ENCODE data around the gene EFEMP1.

Gene EFEMP1

GRCh38 chr2:55923091-55923981 lies at the start of gene EFEMP1:
Gene EFEMP1, minus strand, starts transcription at chr2:55923782. Its CDS starts 1,342 bp downstream, at chr2:55922440.
- no peak for DNase-seq (ENCODE audit: extremely low read depth in 1 of 2, low read depth in 1 of 2)

DNA sequence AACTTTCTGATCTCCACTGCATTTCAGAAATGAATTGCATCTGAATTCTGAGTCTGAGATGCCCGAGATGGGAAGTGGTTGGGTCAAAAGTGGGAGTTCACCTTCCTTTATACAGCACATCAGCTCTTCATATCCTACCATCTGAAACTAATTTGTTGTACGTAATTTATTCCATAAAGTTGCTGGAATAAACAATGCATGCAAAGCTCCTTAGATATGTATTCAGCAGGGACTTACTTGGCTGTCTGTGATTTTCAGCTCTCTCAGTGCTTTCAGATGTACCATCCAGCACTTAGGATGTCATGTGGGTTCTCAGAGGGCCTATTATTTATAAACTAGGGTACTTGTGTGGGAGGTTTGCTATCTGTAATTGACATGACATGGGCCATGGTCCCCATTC lies 46.9 kb upstream of the EFEMP1 start:
- no peak for DNase-seq (ENCODE audit: extremely low read depth in 1 of 2, low read depth in 1 of 2)

DNA sequence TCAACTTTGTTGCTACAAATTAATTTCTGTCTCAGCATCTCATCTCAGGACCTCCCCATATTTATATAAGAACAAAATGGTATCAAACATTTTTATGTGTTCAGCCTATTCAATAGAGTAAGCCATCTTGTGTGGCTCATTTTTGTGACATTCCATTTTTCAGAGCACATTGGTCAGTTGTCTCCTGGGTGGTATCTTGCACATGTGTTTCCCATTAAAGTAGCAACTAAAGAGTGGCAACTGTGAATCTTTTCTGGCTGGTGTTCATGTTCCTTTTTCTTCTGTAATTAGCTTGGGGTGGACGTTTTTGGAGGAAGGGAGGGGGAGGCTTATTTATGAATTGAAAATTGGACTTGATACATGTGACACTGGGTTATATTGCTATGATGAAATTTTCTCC lies 45.4 kb upstream of the EFEMP1 start:
- DNase-seq (ENCODE audit: extremely low read depth in 1 of 2, low read depth in 1 of 2), result no peak

DNA sequence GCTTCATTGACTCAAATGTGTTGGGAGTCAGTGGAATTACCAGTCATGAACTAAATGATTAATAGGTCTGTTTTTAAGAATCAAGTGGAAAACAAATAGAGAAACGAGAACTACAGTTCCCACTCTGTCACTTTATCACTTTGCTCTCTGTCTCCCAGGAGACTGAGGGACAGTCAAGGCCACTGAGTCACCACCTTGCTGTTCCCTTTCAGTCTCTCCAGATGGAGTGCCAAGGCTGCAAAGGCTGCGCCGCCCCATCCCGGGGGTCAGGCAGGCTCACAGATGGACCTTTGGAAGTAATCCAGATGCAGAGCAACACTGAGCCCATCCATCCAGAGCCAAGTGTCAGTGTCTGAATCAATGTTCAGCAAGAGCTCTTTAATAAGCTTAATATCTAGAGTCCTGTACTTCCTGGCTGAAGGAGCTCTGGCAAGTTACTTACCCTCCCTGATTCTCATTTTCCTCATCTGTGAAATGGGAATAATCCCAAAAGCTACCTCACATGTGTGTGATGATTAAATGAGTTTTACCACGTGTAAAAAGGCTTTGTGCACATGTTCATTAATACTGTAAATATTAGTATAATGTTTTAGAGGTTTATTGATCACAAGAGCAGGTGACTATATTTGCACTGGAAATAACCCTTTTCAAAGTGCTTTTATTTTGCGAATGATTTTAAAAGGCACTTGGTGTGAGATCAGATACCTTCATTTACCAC lies 43.0 kb upstream of the EFEMP1 start:
- DNase-seq (ENCODE audit: extremely low read depth in 1 of 2, low read depth in 1 of 2), result no peak

GRCh38 chr2:55965966-55966365 lies 42.4 kb upstream of the EFEMP1 start:
- no peak for DNase-seq (ENCODE audit: extremely low read depth in 1 of 2, low read depth in 1 of 2)

GRCh38 chr2:55965276-55965675 lies 41.7 kb upstream of the EFEMP1 start:
- no peak for DNase-seq (ENCODE audit: extremely low read depth in 1 of 2, low read depth in 1 of 2)

DNA sequence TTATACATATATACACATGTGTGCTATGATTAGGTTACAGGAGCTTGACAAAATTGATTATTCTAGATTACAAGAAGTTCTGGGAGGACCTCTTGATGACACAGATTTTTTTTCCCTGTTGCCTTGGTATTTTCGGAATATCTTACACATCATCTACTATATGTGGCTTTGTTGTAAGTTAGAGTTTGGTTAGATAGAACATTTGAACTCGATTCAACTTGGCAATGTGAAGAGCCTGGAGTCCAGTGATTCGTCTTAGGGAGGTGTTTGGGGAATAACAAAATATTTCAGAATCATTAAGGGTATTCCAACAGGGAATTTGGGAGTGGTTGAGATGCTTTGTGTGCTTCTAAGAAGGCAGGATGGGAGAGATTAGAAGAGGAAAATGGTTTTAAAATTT lies 39.3 kb upstream of the EFEMP1 start:
- DNase-seq (ENCODE audit: extremely low read depth in 1 of 2, low read depth in 1 of 2), result no peak

GRCh38 chr2:55961318-55961911 lies 37.8 kb upstream of the EFEMP1 start:
- DNase-seq (ENCODE audit: extremely low read depth in 1 of 2, low read depth in 1 of 2), result no peak

GRCh38 chr2:55958756-55959155 lies 35.2 kb upstream of the EFEMP1 start:
- DNase-seq (ENCODE audit: extremely low read depth in 1 of 2, low read depth in 1 of 2), result no peak

DNA sequence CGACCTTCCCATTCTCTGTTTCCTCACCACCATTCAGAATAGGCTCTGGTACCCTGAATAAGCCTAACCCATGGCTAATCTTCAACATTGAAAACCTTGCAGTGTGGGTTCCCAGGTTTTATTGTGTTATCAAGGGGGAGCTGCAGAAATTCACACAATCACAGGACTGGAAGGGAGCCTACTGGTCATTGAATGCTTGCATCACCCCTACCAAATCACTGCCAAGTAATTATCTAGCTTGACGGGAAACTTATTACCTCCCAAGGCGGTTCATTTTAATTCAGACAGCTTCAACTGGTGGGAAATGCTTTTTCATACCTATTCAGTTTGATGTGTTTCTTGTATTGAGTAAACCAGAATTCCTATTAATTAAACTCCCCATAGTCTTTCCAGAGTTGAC lies 33.6 kb upstream of the EFEMP1 start:
- no peak for DNase-seq (ENCODE audit: extremely low read depth in 1 of 2, low read depth in 1 of 2)

DNA sequence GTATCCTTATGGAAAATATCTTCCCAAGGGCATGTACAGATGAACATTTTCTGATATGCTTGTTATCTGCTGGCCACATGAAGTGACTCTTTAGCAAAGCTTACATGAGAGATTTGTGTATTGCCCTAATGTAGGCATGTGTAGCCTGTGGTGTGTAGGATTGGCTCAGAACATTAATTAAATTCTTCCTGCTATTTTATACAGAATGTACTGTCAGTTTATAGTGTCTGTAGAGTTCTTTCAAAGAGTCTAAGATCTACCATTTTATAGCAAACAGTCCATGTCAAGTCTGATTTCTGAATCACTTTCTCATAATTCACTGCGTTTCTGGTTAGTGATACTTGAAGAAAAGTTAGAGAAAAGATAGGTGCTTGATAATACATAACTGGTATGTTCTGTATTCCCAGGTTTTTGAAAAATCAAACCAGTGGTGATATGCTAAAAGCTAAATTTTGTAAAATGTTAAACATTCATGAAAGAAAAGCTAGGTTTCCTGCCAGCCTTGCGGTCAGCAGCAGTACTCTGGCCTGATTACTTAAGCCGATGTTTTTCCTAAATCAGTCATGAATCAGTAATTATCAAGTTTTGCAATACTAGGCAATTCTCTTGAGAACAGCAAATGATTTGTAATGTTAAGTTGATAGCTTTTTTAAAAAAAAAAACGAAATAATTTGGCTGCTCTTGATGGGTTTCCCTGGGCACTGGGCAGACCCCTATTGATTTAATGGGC lies 30.9 kb upstream of the EFEMP1 start:
- no peak for DNase-seq (ENCODE audit: extremely low read depth in 1 of 2, low read depth in 1 of 2)

DNA sequence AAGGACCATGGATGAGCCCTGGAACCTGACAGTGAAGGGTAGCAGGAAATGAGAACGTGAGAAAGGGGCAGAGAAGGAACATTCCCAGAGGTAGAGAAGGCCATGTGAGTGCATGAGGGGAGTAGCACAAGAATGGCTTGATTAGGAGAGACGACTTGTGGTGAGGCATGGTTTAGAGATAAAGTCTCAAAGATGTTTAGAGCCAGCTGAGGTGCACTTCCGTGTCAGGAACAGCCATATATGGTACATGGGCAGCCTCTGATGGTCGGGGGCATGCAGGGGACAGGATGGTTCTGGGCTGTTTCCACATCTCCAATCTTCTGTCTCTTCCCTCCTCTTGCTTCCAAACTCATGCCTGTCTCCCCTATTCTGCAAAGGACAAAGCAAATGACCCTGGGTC lies 28.8 kb upstream of the EFEMP1 start:
- no peak for DNase-seq (ENCODE audit: extremely low read depth in 1 of 2, low read depth in 1 of 2)

- no peak for DNase-seq (ENCODE audit: extremely low read depth in 1 of 2, low read depth in 1 of 2)
Observed at GRCh38 chr2:55951533-55951932, 28.0 kb upstream of the EFEMP1 start.

- no peak for DNase-seq (ENCODE audit: extremely low read depth in 1 of 2, low read depth in 1 of 2)
Observed at GRCh38 chr2:55949613-55950012, 26.0 kb upstream of the EFEMP1 start.

DNA sequence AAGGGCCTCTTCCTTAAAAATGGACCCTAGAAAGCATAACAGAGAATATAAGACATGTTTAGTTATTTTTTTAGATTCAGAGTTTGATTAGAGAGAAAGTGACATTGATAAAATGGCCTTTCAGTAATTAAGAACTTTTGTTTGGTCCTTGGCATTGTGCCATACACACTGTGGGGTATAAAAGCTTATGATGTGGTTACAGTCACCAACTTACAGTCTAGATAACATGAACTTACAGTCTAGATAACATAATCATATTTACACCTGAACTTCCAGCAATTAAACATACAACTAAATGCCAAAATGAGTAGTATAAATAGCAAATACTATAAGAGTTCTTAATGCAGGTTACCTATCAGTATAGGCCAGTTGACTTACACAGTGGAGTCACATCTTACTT lies 25.6 kb upstream of the EFEMP1 start:
- DNase-seq (ENCODE audit: extremely low read depth in 1 of 2, low read depth in 1 of 2), result no peak

DNA sequence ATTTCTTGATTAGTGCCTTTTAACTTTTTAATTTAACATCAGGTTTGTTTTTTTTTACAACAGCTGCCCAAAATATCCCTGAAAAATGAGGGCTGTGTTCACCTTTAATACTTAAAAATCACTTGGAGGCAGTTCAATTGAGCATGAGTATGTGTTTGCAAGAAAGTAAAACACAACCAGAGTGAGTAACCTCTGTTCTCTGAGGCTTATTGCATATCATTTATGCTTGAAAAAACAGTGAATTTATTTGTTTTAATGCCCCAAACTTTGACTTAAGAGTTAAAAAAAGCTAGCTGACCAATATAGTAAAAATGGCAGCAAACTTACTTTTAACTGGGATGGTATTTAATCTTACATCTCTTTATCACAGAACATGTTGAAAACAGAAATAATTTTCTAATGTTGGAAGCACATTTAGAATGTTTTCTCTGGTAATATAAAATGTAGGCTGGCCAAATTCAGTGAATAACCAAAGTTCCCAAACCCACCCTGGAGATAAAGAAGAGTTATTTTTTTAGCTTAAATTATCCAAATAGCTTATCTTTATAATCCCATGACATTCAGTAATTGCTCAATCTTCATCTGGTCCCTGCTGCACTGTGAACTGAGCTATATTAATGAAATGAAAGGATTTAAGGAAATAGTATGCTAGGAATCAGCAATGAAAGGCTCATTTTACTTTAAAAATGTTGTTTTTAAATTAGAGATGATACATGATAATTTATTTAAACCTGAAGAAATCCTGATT lies 24.8 kb upstream of the EFEMP1 start:
- no peak for DNase-seq (ENCODE audit: extremely low read depth in 1 of 2, low read depth in 1 of 2)

DNA sequence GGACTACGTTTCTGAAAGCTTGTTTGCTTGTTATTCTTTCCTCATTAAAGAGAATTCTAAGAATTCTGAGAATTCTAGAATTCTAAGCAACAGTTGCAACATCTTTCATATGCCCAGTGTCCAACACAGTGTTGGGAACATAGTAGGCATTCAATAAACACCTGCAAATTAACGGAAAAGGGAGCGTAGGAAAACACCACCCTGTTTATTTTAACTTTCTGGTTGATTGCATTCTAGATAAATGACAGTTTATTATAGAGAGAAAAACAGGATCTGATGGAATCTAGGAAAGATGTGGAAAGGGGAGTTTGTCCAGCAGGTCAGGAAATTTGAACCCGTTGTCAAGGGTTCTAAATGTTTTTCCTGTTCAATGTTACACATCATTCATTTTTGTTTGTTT lies 24.2 kb upstream of the EFEMP1 start:
- no peak for DNase-seq (ENCODE audit: extremely low read depth in 1 of 2, low read depth in 1 of 2)

- DNase-seq (ENCODE audit: extremely low read depth in 1 of 2, low read depth in 1 of 2), result no peak
Observed at GRCh38 chr2:55946793-55947192, 23.2 kb upstream of the EFEMP1 start.

GRCh38 chr2:55943466-55943865 lies 19.9 kb upstream of the EFEMP1 start:
- no peak for DNase-seq (ENCODE audit: extremely low read depth in 1 of 2, low read depth in 1 of 2)

GRCh38 chr2:55936351-55936750 lies 12.8 kb upstream of the EFEMP1 start:
- DNase-seq (ENCODE audit: extremely low read depth in 1 of 2, low read depth in 1 of 2), result no peak
